ENCODE results near the gene MTMR3.

Gene MTMR3

GRCh38 chr22:30005213-30005857 is 122.4 kb downstream of the MTMR3 start:
- Histone ChIP-seq H3K4me3 (ENCODE audit: low read depth in 1 of 2, low read length in 2 of 2) (no peak overlapping the region), H3K36me3 (ENCODE audit: control insufficient read depth in 1 of 2, insufficient read depth in 2 of 2, low read length in 2 of 2) (peaks cover 37 to 62% of the 10 kb centered on the region in 2 donors), H3K27ac (ENCODE audit: low read depth, low read length) (no peak overlapping the region), H3K9me3 (ENCODE audit: control insufficient read depth in 1 of 2, low read length in 2 of 2) (no peaks in the 10 kb centered on the region), H3K4me1 (ENCODE audit: control insufficient read depth in 1 of 2, insufficient read depth in 2 of 2, low read length in 2 of 2) (peaks cover 0 to 9% of the 10 kb centered on the region in 2 donors), H3K27me3 (ENCODE audit: control insufficient read depth in 1 of 2, insufficient read depth in 2 of 2, low read length in 2 of 2) (no peaks in the 10 kb centered on the region), H3K9ac (ENCODE audit: low read depth in 1 of 2, low read length in 2 of 2) (no peak overlapping the region)

GRCh38 chr22:30007361-30007760 is 124.4 kb downstream of the MTMR3 start:
- H3K27me3 ChIP-seq (ENCODE audit: control insufficient read depth in 1 of 2, insufficient read depth in 2 of 2, low read length in 2 of 2): no peaks in the 10 kb centered on the region
- peaks cover 0 to 9% of the 10 kb centered on the region in 2 donors for H3K4me1 ChIP-seq (ENCODE audit: control insufficient read depth in 1 of 2, insufficient read depth in 2 of 2, low read length in 2 of 2)
- no peak overlapping the region for H3K27ac ChIP-seq (ENCODE audit: low read depth, low read length)
- H3K36me3 ChIP-seq (ENCODE audit: control insufficient read depth in 1 of 2, insufficient read depth in 2 of 2, low read length in 2 of 2): peaks cover 42 to 72% of the 10 kb centered on the region in 2 donors
- H3K9me3 ChIP-seq (ENCODE audit: control insufficient read depth in 1 of 2, low read length in 2 of 2): no peaks in the 10 kb centered on the region
- H3K4me3 ChIP-seq (ENCODE audit: low read depth in 1 of 2, low read length in 2 of 2): no peak overlapping the region
- no peak overlapping the region for H3K9ac ChIP-seq (ENCODE audit: low read depth in 1 of 2, low read length in 2 of 2)

GRCh38 chr22:30008401-30008800 is 125.4 kb downstream of the MTMR3 start:
- H3K9me3 ChIP-seq (ENCODE audit: control insufficient read depth in 1 of 2, low read length in 2 of 2): no peaks in the 10 kb centered on the region
- H3K27ac ChIP-seq (ENCODE audit: low read depth, low read length): no peak overlapping the region
- no peaks in the 10 kb centered on the region for H3K27me3 ChIP-seq (ENCODE audit: control insufficient read depth in 1 of 2, insufficient read depth in 2 of 2, low read length in 2 of 2)
- no peaks in the 10 kb centered on the region for H3K4me1 ChIP-seq (ENCODE audit: control insufficient read depth in 1 of 2, insufficient read depth in 2 of 2, low read length in 2 of 2)
- no peak overlapping the region for H3K4me3 ChIP-seq (ENCODE audit: low read depth in 1 of 2, low read length in 2 of 2)
- H3K36me3 ChIP-seq (ENCODE audit: control insufficient read depth in 1 of 2, insufficient read depth in 2 of 2, low read length in 2 of 2): peaks cover 41 to 73% of the 10 kb centered on the region in 2 donors
- H3K9ac ChIP-seq (ENCODE audit: low read depth in 1 of 2, low read length in 2 of 2): no peak overlapping the region

- H3K27ac ChIP-seq (ENCODE audit: low read depth, low read length): no peak overlapping the region
- H3K9ac ChIP-seq (ENCODE audit: low read depth in 1 of 2, low read length in 2 of 2): no peak overlapping the region
- H3K27me3 ChIP-seq (ENCODE audit: control insufficient read depth in 1 of 2, insufficient read depth in 2 of 2, low read length in 2 of 2): no peaks in the 10 kb centered on the region
- peaks cover 42 to 74% of the 10 kb centered on the region in 2 donors for H3K36me3 ChIP-seq (ENCODE audit: control insufficient read depth in 1 of 2, insufficient read depth in 2 of 2, low read length in 2 of 2)
- no peaks in the 10 kb centered on the region for H3K9me3 ChIP-seq (ENCODE audit: control insufficient read depth in 1 of 2, low read length in 2 of 2)
- H3K4me1 ChIP-seq (ENCODE audit: control insufficient read depth in 1 of 2, insufficient read depth in 2 of 2, low read length in 2 of 2): no peaks in the 10 kb centered on the region
- no peak overlapping the region for H3K4me3 ChIP-seq (ENCODE audit: low read depth in 1 of 2, low read length in 2 of 2)
These were observed 126.5 kb downstream of the MTMR3 start for GRCh38 chr22:30009478-30009877.

- Histone ChIP-seq H3K27ac (ENCODE audit: low read depth, low read length) (no peak overlapping the region), H3K9ac (ENCODE audit: low read depth in 1 of 2, low read length in 2 of 2) (no peak overlapping the region), H3K27me3 (ENCODE audit: control insufficient read depth in 1 of 2, insufficient read depth in 2 of 2, low read length in 2 of 2) (no peaks in the 10 kb centered on the region), H3K36me3 (ENCODE audit: control insufficient read depth in 1 of 2, insufficient read depth in 2 of 2, low read length in 2 of 2) (peaks cover 47 to 87% of the 10 kb centered on the region in 2 donors), H3K4me1 (ENCODE audit: control insufficient read depth in 1 of 2, insufficient read depth in 2 of 2, low read length in 2 of 2) (no peaks in the 10 kb centered on the region), H3K4me3 (ENCODE audit: low read depth in 1 of 2, low read length in 2 of 2) (no peak overlapping the region), H3K9me3 (ENCODE audit: control insufficient read depth in 1 of 2, low read length in 2 of 2) (no peaks in the 10 kb centered on the region)
These were observed 127.9 kb downstream of the MTMR3 start for GRCh38 chr22:30010789-30011405.

GRCh38 chr22:30013201-30013600 is 130.2 kb downstream of the MTMR3 start:
- Histone ChIP-seq H3K4me1 (ENCODE audit: control insufficient read depth in 1 of 2, insufficient read depth in 2 of 2, low read length in 2 of 2) (no peaks in the 10 kb centered on the region), H3K4me3 (ENCODE audit: low read depth in 1 of 2, low read length in 2 of 2) (no peak overlapping the region), H3K36me3 (ENCODE audit: control insufficient read depth in 1 of 2, insufficient read depth in 2 of 2, low read length in 2 of 2) (peaks cover 49 to 87% of the 10 kb centered on the region in 2 donors), H3K9me3 (ENCODE audit: control insufficient read depth in 1 of 2, low read length in 2 of 2) (no peaks in the 10 kb centered on the region), H3K9ac (ENCODE audit: low read depth in 1 of 2, low read length in 2 of 2) (no peak overlapping the region), H3K27me3 (ENCODE audit: control insufficient read depth in 1 of 2, insufficient read depth in 2 of 2, low read length in 2 of 2) (no peaks in the 10 kb centered on the region), H3K27ac (ENCODE audit: low read depth, low read length) (no peak overlapping the region)

GRCh38 chr22:30014244-30014643 is 131.3 kb downstream of the MTMR3 start:
- Histone ChIP-seq H3K36me3 (ENCODE audit: control insufficient read depth in 1 of 2, insufficient read depth in 2 of 2, low read length in 2 of 2) (peaks cover 48 to 83% of the 10 kb centered on the region in 2 donors), H3K4me1 (ENCODE audit: control insufficient read depth in 1 of 2, insufficient read depth in 2 of 2, low read length in 2 of 2) (no peaks in the 10 kb centered on the region), H3K9me3 (ENCODE audit: control insufficient read depth in 1 of 2, low read length in 2 of 2) (no peaks in the 10 kb centered on the region), H3K4me3 (ENCODE audit: low read depth in 1 of 2, low read length in 2 of 2) (no peak overlapping the region), H3K27me3 (ENCODE audit: control insufficient read depth in 1 of 2, insufficient read depth in 2 of 2, low read length in 2 of 2) (no peaks in the 10 kb centered on the region), H3K27ac (ENCODE audit: low read depth, low read length) (no peak overlapping the region), H3K9ac (ENCODE audit: low read depth in 1 of 2, low read length in 2 of 2) (no peak overlapping the region)

- H3K27ac ChIP-seq (ENCODE audit: low read depth, low read length): no peak overlapping the region
- H3K27me3 ChIP-seq (ENCODE audit: control insufficient read depth in 1 of 2, insufficient read depth in 2 of 2, low read length in 2 of 2): no peaks in the 10 kb centered on the region
- H3K9me3 ChIP-seq (ENCODE audit: control insufficient read depth in 1 of 2, low read length in 2 of 2): no peaks in the 10 kb centered on the region
- no peak overlapping the region for H3K9ac ChIP-seq (ENCODE audit: low read depth in 1 of 2, low read length in 2 of 2)
- no peaks in the 10 kb centered on the region for H3K4me1 ChIP-seq (ENCODE audit: control insufficient read depth in 1 of 2, insufficient read depth in 2 of 2, low read length in 2 of 2)
- H3K4me3 ChIP-seq (ENCODE audit: low read depth in 1 of 2, low read length in 2 of 2): no peak overlapping the region
- peaks cover 56 to 83% of the 10 kb centered on the region in 2 donors for H3K36me3 ChIP-seq (ENCODE audit: control insufficient read depth in 1 of 2, insufficient read depth in 2 of 2, low read length in 2 of 2)
These were observed 132.3 kb downstream of the MTMR3 start for GRCh38 chr22:30015229-30015797.

- Histone ChIP-seq H3K4me1 (ENCODE audit: control insufficient read depth in 1 of 2, insufficient read depth in 2 of 2, low read length in 2 of 2) (no peaks in the 10 kb centered on the region), H3K27me3 (ENCODE audit: control insufficient read depth in 1 of 2, insufficient read depth in 2 of 2, low read length in 2 of 2) (no peaks in the 10 kb centered on the region), H3K9me3 (ENCODE audit: control insufficient read depth in 1 of 2, low read length in 2 of 2) (no peaks in the 10 kb centered on the region), H3K36me3 (ENCODE audit: control insufficient read depth in 1 of 2, insufficient read depth in 2 of 2, low read length in 2 of 2) (peaks cover 60 to 84% of the 10 kb centered on the region in 2 donors), H3K4me3 (ENCODE audit: low read depth in 1 of 2, low read length in 2 of 2) (no peak overlapping the region), H3K27ac (ENCODE audit: low read depth, low read length) (no peak overlapping the region), H3K9ac (ENCODE audit: low read depth in 1 of 2, low read length in 2 of 2) (no peak overlapping the region)
These were observed 132.9 kb downstream of the MTMR3 start for GRCh38 chr22:30015846-30016245.

GRCh38 chr22:30016596-30016995 is 133.6 kb downstream of the MTMR3 start:
- Histone ChIP-seq H3K9ac (ENCODE audit: low read depth in 1 of 2, low read length in 2 of 2) (no peak overlapping the region), H3K27me3 (ENCODE audit: control insufficient read depth in 1 of 2, insufficient read depth in 2 of 2, low read length in 2 of 2) (no peaks in the 10 kb centered on the region), H3K4me1 (ENCODE audit: control insufficient read depth in 1 of 2, insufficient read depth in 2 of 2, low read length in 2 of 2) (no peaks in the 10 kb centered on the region), H3K9me3 (ENCODE audit: control insufficient read depth in 1 of 2, low read length in 2 of 2) (no peaks in the 10 kb centered on the region), H3K36me3 (ENCODE audit: control insufficient read depth in 1 of 2, insufficient read depth in 2 of 2, low read length in 2 of 2) (peaks cover 62 to 88% of the 10 kb centered on the region in 2 donors), H3K4me3 (ENCODE audit: low read depth in 1 of 2, low read length in 2 of 2) (no peak overlapping the region), H3K27ac (ENCODE audit: low read depth, low read length) (no peak overlapping the region)
